Uterus (tissue), 4 donors: ENCODE data around the gene ARMH4. TPM values are rescaled to one million over a fixed set of nuclear protein-coding genes. Genes with fewer than 3 reads are reported as not detected.

Experiments
- DNase-seq, 2 donors: peaks; one replicate each; pipeline ENCODE4 v3.0.0-alpha.2; 2019 to 2020
- H3K27ac ChIP-seq, 2 donors: fragments of 200-600 bp; sonication (generic); 1 replicate in 1 of 2; 2 replicates in 1 of 2; pipeline ENCODE4 v1.5.1; 2016 to 2018
- H3K27me3 ChIP-seq, 2 donors: fragments of 200-600 bp; sonication (generic); one replicate each; pipeline ENCODE4 v1.5.1; 2018 to 2019; ENCODE audit warnings: control low read depth in 1 of 2
- H3K36me3 ChIP-seq, 2 donors: fragments of 200-600 bp; sonication (generic); one replicate each; pipeline ENCODE4 v1.5.1; 2019; ENCODE audit warnings: control low read depth in 1 of 2
- H3K4me1 ChIP-seq, 2 donors: fragments of 200-600 bp; sonication (generic); one replicate each; pipeline ENCODE4 v1.5.1; 2018 to 2019; ENCODE audit warnings: control low read depth in 1 of 2
- H3K4me3 ChIP-seq, 2 donors: fragments of 200-600 bp; sonication (generic); 1 replicate in 1 of 2; 2 replicates in 1 of 2; pipeline ENCODE4 v1.5.1; 2018 to 2019; ENCODE audit warnings: mild to moderate bottlenecking in 1 of 2
- H3K9me3 ChIP-seq, 2 donors: fragments of 200-600 bp; sonication (generic); one replicate each; pipeline ENCODE4 v1.5.1; 2019; ENCODE audit warnings: control low read depth in 1 of 2
- CTCF ChIP-seq, 4 experiments: fragments of 200-600 bp in 2 of 4; fragments of 450-650 bp in 2 of 4; sonication (generic) in 2 of 4; IDR thresholded peaks; one replicate each; pipeline ENCODE4 v1.5.1; 2016 to 2019; ENCODE audit warnings: antibody characterized with exemption in 4 of 4, mild to moderate bottlenecking in 2 of 4, moderate library complexity in 1 of 4
- POLR2A ChIP-seq, 2 donors: fragments of 450-650 bp; IDR thresholded peaks; one replicate each; pipeline ENCODE4 v1.6.1; 2016; ENCODE audit warnings: antibody characterized with exemption in 2 of 2, mild to moderate bottlenecking in 1 of 2, moderate library complexity in 1 of 2
- intact Hi-C: fragments of 100-400 bp; cut with DNase I; formaldehyde crosslinking; loops from one replicate; pipeline ENCODE4 v1.15.1; 2023; ENCODE audit warnings: low total_unique reads
- total RNA-seq, 4 donors: library from RNA; depleted of rRNA in 3 of 4; stranded (reverse); fragments of >200 nt in 3 of 4; gene quantifications; one replicate each; pipeline versions ENCODE4 v1.1.0 to v1.2.4, GENCODE V29; 2014 to 2023
- donor health status: DM: yes; HTN: yes; CAD: no.

ARMH4 gene
- total RNA-seq, 4 donors from 2014 or later = 8.2 to 49.9 (median 11.2) TPM

DNA sequence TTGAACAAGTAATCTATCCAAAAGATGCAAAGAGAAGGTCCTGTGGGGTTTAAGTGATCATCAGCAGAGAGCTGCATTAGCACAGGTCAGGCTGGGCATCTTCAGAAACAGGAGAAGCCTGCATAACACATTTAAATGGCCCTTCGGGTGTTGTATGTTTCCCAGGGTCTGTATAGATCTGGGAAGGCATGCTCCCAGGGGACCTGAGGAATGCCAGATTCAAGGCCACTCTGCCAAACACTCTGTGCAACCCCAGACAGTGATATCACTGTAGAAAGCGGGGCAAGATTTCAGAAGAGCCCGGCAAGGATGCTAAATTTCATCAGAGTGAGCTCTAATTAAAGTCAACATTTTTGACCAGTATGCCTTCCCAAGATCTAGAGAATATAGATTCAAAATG, 92.9 kb downstream of the ARMH4 start:
- H3K4me3 ChIP-seq = no peak overlapping the region
- H3K27ac ChIP-seq = no peak overlapping the region
- no peak for DNase-seq
- H3K36me3 ChIP-seq = no peaks in the 10 kb centered on the region
- TF ChIP-seq POLR2A (IDR thresholded peaks at IDR 0.05) (no peak), CTCF (IDR thresholded peaks at IDR 0.05) (no peak)
- H3K4me1 ChIP-seq = no peaks in the 10 kb centered on the region
- H3K27me3 ChIP-seq = no peaks in the 10 kb centered on the region
- intact Hi-C loops = no loop called here
- H3K9me3 ChIP-seq = no peaks in the 10 kb centered on the region

- no peak overlapping the region for H3K4me3 ChIP-seq
- intact Hi-C loops = no loop called here
- H3K4me1 ChIP-seq = no peaks in the 10 kb centered on the region
- no peaks in the 10 kb centered on the region for H3K9me3 ChIP-seq
- H3K27me3 ChIP-seq = no peaks in the 10 kb centered on the region
- no peaks in the 10 kb centered on the region for H3K36me3 ChIP-seq
- DNase-seq = no peak
- TF ChIP-seq POLR2A (IDR thresholded peaks at IDR 0.05) = no peak
- no peak for TF ChIP-seq CTCF (IDR thresholded peaks at IDR 0.05)
- no peak overlapping the region for H3K27ac ChIP-seq
Observed at GRCh38 chr14:58055497-58056010, 96.5 kb downstream of the ARMH4 start.

DNA sequence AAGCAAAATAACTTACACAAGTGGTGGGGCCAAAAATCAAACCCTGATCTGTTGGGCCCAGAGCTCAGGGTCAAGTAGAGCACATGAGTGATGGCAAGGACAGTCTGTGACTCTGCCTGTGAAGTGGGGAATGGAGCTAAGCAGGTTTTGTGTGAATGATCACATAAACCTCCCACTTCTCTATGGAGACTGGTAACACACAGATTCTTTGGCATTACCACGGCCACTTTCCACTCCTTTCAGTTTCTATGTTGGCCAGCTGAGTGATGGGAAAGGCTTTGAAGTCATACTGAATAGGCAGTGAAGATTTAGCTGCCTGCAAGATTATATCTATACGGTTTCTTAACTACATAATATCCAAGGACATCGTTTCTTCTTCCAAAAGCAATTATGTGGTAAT, 97.9 kb downstream of the ARMH4 start:
- no peak for DNase-seq
- Histone ChIP-seq H3K27ac (no peak overlapping the region), H3K4me3 (no peak overlapping the region), H3K4me1 (no peaks in the 10 kb centered on the region), H3K27me3 (no peaks in the 10 kb centered on the region), H3K36me3 (no peaks in the 10 kb centered on the region), H3K9me3 (no peaks in the 10 kb centered on the region)
- intact Hi-C loops = no loop called here
- no peak for TF ChIP-seq CTCF (IDR thresholded peaks at IDR 0.05)
- TF ChIP-seq POLR2A (IDR thresholded peaks at IDR 0.05) = no peak

GRCh38 chr14:58048219-58048618, 103.8 kb downstream of the ARMH4 start:
- no peaks in the 10 kb centered on the region for H3K27me3 ChIP-seq
- no peak overlapping the region for H3K4me3 ChIP-seq
- no peaks in the 10 kb centered on the region for H3K36me3 ChIP-seq
- no peaks in the 10 kb centered on the region for H3K4me1 ChIP-seq
- TF ChIP-seq POLR2A (IDR thresholded peaks at IDR 0.05) (no peak), CTCF (IDR thresholded peaks at IDR 0.05) (no peak)
- no peaks in the 10 kb centered on the region for H3K9me3 ChIP-seq
- intact Hi-C loops = no loop called here
- no peak for DNase-seq
- no peak overlapping the region for H3K27ac ChIP-seq

- Histone ChIP-seq H3K27me3 (no peaks in the 10 kb centered on the region), H3K4me3 (no peak overlapping the region), H3K4me1 (no peaks in the 10 kb centered on the region), H3K27ac (no peak overlapping the region), H3K9me3 (no peaks in the 10 kb centered on the region), H3K36me3 (no peaks in the 10 kb centered on the region)
- no peak for TF ChIP-seq CTCF (IDR thresholded peaks at IDR 0.05)
- no peak for TF ChIP-seq POLR2A (IDR thresholded peaks at IDR 0.05)
- no peak for DNase-seq
- intact Hi-C loops = no loop called here
Observed at GRCh38 chr14:58027904-58028303, 124.1 kb downstream of the ARMH4 start.
